ENCODE data around the gene ATP6V0A1.

Gene ATP6V0A1

DNA sequence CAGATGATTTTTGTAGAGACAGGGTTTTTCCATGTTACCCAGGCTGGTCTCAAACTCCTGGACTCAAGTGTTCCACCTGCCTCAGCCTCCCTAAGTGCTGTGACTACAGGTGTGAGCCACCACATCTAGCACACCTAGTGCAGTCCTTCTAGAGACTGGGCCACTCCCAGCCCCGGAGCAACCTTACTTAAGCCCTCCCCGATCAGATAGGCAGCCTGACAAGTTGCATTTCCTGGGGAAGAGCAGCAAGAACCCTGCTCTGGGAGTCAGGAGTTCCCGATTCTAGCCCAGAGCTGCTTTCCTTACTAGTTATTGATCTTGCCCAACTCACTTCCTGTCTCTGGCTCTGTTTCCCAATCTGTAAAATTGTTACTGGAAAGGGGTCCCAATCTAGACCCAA is 70.4 kb downstream of the ATP6V0A1 start:
- in situ Hi-C loops (cut with HindIII; ENCODE audit: low sequenced_read_pairs): no loop called here
- TF ChIP-seq, protein P1, sequence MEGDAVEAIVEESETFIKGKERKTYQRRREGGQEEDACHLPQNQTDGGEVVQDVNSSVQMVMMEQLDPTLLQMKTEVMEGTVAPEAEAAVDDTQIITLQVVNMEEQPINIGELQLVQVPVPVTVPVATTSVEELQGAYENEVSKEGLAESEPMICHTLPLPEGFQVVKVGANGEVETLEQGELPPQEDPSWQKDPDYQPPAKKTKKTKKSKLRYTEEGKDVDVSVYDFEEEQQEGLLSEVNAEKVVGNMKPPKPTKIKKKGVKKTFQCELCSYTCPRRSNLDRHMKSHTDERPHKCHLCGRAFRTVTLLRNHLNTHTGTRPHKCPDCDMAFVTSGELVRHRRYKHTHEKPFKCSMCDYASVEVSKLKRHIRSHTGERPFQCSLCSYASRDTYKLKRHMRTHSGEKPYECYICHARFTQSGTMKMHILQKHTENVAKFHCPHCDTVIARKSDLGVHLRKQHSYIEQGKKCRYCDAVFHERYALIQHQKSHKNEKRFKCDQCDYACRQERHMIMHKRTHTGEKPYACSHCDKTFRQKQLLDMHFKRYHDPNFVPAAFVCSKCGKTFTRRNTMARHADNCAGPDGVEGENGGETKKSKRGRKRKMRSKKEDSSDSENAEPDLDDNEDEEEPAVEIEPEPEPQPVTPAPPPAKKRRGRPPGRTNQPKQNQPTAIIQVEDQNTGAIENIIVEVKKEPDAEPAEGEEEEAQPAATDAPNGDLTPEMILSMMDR (IDR thresholded peaks at IDR 0.05; ENCODE audit: low read depth, low read length): no peak
- H3K4me3 ChIP-seq (ENCODE audit: low read depth, low read length): no peak overlapping the region
- DNase-seq (ENCODE audit: low read depth, low spot score): no peak

DNA sequence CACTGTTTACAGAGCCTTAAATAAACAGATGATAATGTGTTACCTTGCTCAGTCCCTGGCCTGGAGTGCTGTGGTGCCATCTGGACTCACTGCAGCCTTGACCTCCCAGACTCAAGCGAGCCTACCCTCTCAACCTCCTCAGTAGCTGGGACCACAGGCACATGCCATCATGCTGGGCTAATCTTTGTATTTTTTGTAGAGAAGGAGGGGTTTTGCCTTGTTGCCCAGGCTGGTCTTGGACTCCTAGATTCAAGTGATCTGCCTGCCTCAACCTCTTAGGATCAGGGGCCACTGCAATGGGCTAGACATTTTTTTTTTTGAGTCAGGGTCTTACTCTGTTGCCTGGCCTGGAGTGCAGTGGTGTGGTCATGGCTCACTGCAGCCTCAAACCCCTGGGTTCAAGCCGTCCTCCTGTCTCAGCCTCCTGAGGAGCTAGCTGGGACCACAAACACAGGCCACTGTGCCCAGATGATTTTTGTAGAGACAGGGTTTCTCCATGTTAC is 72.3 kb downstream of the ATP6V0A1 start:
- no peak for DNase-seq (ENCODE audit: low read depth, low spot score)
- in situ Hi-C loops (cut with HindIII; ENCODE audit: low sequenced_read_pairs): no loop called here
- no peak overlapping the region for H3K4me3 ChIP-seq (ENCODE audit: low read depth, low read length)
- TF ChIP-seq, protein P1 (IDR thresholded peaks at IDR 0.05; ENCODE audit: low read depth, low read length): no peak

DNA sequence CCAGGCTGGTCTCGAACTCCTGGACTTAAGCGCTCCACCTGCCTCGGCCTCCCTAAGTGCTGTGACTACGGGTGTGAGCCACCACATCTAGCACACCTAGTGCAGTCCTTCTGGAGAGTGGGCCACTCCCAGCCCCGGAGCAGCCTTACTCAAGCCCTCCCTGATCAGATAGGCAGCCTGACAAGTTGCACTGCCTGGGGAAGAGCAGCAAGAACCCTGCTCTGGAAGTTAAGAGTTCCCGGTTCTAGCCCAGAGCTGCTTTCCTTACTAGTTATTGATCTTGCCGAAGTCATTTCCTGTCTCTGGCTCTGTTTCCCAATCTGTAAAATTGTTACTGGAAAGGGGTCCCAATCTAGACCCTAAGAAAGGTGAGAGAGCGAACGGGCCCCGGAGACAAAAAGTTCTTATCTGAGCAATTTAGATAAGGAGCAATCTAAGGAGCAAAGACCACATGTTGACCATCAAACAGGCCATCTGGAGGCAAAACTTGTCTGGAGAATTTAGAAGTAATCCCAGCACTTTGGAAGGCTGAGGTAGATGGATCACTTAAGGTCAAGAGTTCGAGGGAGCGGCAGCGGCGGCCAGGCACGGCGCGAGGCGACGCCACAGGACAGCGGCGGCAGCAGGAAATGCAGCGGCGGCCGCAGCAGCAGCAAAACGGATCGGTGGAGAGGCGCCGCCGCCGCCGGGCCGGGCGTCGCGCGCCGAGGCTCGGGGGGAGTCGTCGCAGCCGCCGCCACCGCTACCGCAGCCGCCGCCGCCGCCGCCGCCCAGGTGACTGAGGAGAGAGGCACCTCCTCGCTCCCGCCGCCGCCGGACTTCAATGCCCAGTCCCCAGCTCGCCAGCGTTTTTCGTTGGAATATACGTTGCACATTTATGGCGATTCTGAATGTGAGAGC is 73.0 kb downstream of the ATP6V0A1 start:
- H3K4me3 ChIP-seq (ENCODE audit: low read depth, low read length): peak overlapping the region; percentile 37

DNA sequence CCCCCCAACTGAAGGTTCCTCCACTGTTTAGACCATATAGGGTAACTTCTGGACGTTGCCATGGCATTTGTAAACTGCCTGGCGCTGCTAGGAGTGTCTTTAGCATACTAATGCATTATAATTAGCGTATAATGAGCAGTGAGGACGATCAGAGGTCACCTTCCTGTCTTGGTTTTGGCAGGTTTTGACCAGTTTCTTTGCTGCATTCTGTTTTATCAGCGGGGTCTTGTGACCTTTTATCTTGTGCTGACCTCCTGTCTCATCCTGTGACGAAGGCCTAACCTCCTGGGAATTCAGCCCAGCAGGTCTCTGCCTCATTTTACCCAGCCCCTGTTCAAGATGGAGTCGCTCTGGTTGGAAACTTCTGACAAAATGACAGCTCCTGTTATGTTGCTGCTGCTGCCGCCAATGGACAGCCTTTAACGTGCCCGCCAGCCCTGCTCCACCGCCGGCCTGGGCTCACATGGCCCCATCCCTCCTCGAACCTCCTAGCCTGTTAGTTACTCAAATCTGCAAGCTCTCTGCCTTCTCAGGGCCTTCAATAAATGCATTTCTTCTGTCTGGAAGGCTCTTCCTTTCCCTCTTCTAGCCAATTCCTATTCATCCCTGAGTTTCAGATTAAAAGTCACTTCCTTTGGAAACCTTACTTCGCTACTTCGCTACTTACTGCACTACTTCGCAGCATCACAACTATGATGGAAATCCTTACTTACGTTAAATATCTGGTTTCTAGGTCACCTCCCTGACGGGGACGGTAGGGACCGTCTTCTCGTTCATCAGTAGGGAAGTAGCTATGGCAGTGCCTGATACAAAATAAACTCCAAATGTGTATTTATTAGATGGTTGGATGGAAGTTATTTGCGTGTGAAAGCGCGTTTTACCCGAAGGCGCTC is 76.7 kb downstream of the ATP6V0A1 start:
- H3K4me3 ChIP-seq (ENCODE audit: low read depth, low read length): peak overlapping the region; percentile 50
- no peak for DNase-seq (ENCODE audit: low read depth, low spot score)
- in situ Hi-C loops (cut with HindIII; ENCODE audit: low sequenced_read_pairs): no loop called here
- TF ChIP-seq, protein P1 (IDR thresholded peaks at IDR 0.05; ENCODE audit: low read depth, low read length): no peak

More for the DNA sequence above, 73.0 kb downstream of the ATP6V0A1 start:
- no peak for DNase-seq (ENCODE audit: low read depth, low spot score)
- TF ChIP-seq, protein P1 (IDR thresholded peaks at IDR 0.05; ENCODE audit: low read depth, low read length): peak; percentile 32
- in situ Hi-C loops (cut with HindIII; ENCODE audit: low sequenced_read_pairs): no loop called here

DNA sequence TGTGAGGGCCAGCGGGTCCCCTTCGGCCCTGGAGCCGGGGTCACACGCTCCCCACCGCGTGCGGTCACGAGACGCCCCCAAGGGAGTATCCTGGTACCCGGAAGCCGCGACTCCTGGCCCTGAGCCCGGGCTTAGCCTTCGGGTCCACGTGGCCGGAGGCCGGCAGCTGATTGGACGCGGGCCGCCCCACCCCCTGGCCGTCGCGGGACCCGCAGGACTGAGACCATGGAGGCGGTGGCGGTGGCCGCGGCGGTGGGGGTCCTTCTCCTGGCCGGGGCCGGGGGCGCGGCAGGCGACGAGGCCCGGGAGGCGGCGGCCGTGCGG is 77.3 kb downstream of the ATP6V0A1 start, which contains the start of gene NAGLU:
NAGLU (plus strand) TSS at position 194 of the 324 bp plus-strand sequence; CDS start at position 226, 32 bp downstream.
- in situ Hi-C loops (cut with HindIII; ENCODE audit: low sequenced_read_pairs): no loop called here
- peak within 1 kb of the TSS; percentile 50 for H3K4me3 ChIP-seq (ENCODE audit: low read depth, low read length)
- TF ChIP-seq, protein P1 (IDR thresholded peaks at IDR 0.05; ENCODE audit: low read depth, low read length): no peak
- DNase-seq (ENCODE audit: low read depth, low spot score): peak; percentile 82

All from astrocyte of the spinal cord (primary cell).